ENCODE results near the gene AQP5.

- TF ChIP-seq, protein P1, sequence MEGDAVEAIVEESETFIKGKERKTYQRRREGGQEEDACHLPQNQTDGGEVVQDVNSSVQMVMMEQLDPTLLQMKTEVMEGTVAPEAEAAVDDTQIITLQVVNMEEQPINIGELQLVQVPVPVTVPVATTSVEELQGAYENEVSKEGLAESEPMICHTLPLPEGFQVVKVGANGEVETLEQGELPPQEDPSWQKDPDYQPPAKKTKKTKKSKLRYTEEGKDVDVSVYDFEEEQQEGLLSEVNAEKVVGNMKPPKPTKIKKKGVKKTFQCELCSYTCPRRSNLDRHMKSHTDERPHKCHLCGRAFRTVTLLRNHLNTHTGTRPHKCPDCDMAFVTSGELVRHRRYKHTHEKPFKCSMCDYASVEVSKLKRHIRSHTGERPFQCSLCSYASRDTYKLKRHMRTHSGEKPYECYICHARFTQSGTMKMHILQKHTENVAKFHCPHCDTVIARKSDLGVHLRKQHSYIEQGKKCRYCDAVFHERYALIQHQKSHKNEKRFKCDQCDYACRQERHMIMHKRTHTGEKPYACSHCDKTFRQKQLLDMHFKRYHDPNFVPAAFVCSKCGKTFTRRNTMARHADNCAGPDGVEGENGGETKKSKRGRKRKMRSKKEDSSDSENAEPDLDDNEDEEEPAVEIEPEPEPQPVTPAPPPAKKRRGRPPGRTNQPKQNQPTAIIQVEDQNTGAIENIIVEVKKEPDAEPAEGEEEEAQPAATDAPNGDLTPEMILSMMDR (IDR thresholded peaks at IDR 0.05): no peak
- no peak for TF ChIP-seq POLR2A (IDR thresholded peaks at IDR 0.05)
These were observed 29.0 kb upstream of the AQP5 start for GRCh38 chr12:49932533-49933130.
